SK-N-SH treated with all-trans-retinoic acid at 6 μM for 48 hours (cell line): ENCODE data around the gene TRIM47.
"Not testable (repeated sequence)": the region's sequence is repeated elsewhere in the genome, so short reads cannot be mapped to it uniquely, and the experiment has no call there.

Experiments used
- ATAC-seq: fragments of 200-7000 bp; cut with Tn5 transposase; 3 replicates; pipeline ENCODE4 v1.9.1; 2020; ENCODE audit warnings: mild to moderate bottlenecking, moderate library complexity
- ARNTL ChIP-seq: fragments of 450-650 bp; formaldehyde crosslinking; IDR thresholded peaks from 2 replicates; pipeline ENCODE4 v1.5.0; 2020; ENCODE audit warnings: low read depth, mild to moderate bottlenecking, moderate library complexity, borderline replicate concordance
- BACH2 ChIP-seq: fragments of 250-450 bp; sonication (Bioruptor Pico); IDR thresholded peaks from 2 replicates; pipeline ENCODE4 v1.9.0; 2021; ENCODE audit warnings: mild to moderate bottlenecking, borderline replicate concordance
- CSDC2 ChIP-seq: fragments of 250-450 bp; sonication (Bioruptor Pico); IDR thresholded peaks from 2 replicates; pipeline ENCODE4 v1.5.0; 2020; ENCODE audit warnings: mild to moderate bottlenecking, moderate library complexity
- ESRRG ChIP-seq: fragments of 250-450 bp; sonication (Bioruptor Pico); IDR thresholded peaks from 2 replicates; pipeline ENCODE4 v1.6.1; 2021; ENCODE audit warnings: mild to moderate bottlenecking
- GLIS3 ChIP-seq: fragments of 250-450 bp; sonication (Bioruptor Pico); IDR thresholded peaks from 2 replicates; pipeline ENCODE4 v1.5.0; 2020; ENCODE audit warnings: mild to moderate bottlenecking, moderate library complexity
- ISL1 ChIP-seq: fragments of 250-450 bp; sonication (Bioruptor Pico); IDR thresholded peaks from 2 replicates; pipeline ENCODE4 v2.1.2; 2022; ENCODE audit warnings: mild to moderate bottlenecking, moderate library complexity
- OSR1 ChIP-seq: fragments of 250-450 bp; sonication (Bioruptor Pico); IDR thresholded peaks from 2 replicates; pipeline ENCODE4 v1.8.0; 2022; ENCODE audit warnings: moderate library complexity, mild to moderate bottlenecking, inconsistent platforms
- SNAI2 ChIP-seq: fragments of 250-450 bp; sonication (Bioruptor Pico); IDR thresholded peaks from 2 replicates; pipeline ENCODE4 v1.5.0; 2020; ENCODE audit warnings: mild to moderate bottlenecking, moderate library complexity
- TCF4 ChIP-seq: fragments of 250-450 bp; sonication (Bioruptor Pico); IDR thresholded peaks from 2 replicates; pipeline ENCODE4 v1.8.0; 2021; ENCODE audit warnings: mild to moderate bottlenecking, moderate library complexity, borderline replicate concordance
- TOX ChIP-seq: fragments of 250-450 bp; sonication (Bioruptor Pico); IDR thresholded peaks from 2 replicates; pipeline ENCODE4 v1.8.0; 2021; ENCODE audit warnings: mild to moderate bottlenecking, moderate library complexity, borderline replicate concordance
- ZFP3 ChIP-seq: fragments of 250-450 bp; sonication (Bioruptor Pico); IDR thresholded peaks from 2 replicates; pipeline ENCODE4 v1.5.0; 2020; ENCODE audit warnings: mild to moderate bottlenecking, moderate library complexity
- ZFP30 ChIP-seq: fragments of 450-650 bp; formaldehyde crosslinking; IDR thresholded peaks from 2 replicates; pipeline ENCODE4 v1.5.0; 2022; ENCODE audit warnings: mild to moderate bottlenecking, moderate library complexity
- ZNF565 ChIP-seq: fragments of 450-650 bp; formaldehyde crosslinking; conservative IDR thresholded peaks from 2 replicates; pipeline ENCODE4 v1.5.0; 2020; ENCODE audit warnings: low read depth, mild to moderate bottlenecking, moderate library complexity
- ZNF70 ChIP-seq: fragments of 450-650 bp; formaldehyde crosslinking; IDR thresholded peaks from 2 replicates; pipeline ENCODE4 v1.5.0; 2020; ENCODE audit warnings: mild to moderate bottlenecking, moderate library complexity
- ZNF8 ChIP-seq: fragments of 450-650 bp; formaldehyde crosslinking; IDR thresholded peaks from 2 replicates; pipeline ENCODE4 v1.5.0; 2020; ENCODE audit warnings: mild to moderate bottlenecking, moderate library complexity
- TF ChIP-seq, protein P1 (sequence below): fragments of 250-450 bp; sonication (Bioruptor Pico); IDR thresholded peaks from 2 replicates; pipeline ENCODE4 v1.5.1; 2021; ENCODE audit warnings: mild to moderate bottlenecking, moderate library complexity
- TF ChIP-seq, protein P2 (sequence below): fragments of 250-450 bp; sonication (Bioruptor Pico); IDR thresholded peaks from 2 replicates; pipeline ENCODE4 v1.5.0; 2020; ENCODE audit warnings: mild to moderate bottlenecking, moderate library complexity
- TF ChIP-seq, protein P3 (sequence below): fragments of 250-450 bp; sonication (Bioruptor Pico); IDR thresholded peaks from 2 replicates; pipeline ENCODE4 v1.8.0; 2021; ENCODE audit warnings: low read depth, mild to moderate bottlenecking, moderate library complexity, borderline replicate concordance
- TF ChIP-seq, protein P4 (sequence below): fragments of 250-450 bp; sonication (Bioruptor Pico); IDR thresholded peaks from 2 replicates; pipeline ENCODE4 v1.5.1; 2020; ENCODE audit warnings: low read depth, mild to moderate bottlenecking, moderate library complexity
- TF ChIP-seq, protein P5 (sequence below): fragments of 250-450 bp; sonication (Bioruptor Pico); IDR thresholded peaks from 2 replicates; pipeline ENCODE4 v1.8.0; 2020; ENCODE audit warnings: mild to moderate bottlenecking, moderate library complexity, borderline replicate concordance

Gene TRIM47

DNA sequence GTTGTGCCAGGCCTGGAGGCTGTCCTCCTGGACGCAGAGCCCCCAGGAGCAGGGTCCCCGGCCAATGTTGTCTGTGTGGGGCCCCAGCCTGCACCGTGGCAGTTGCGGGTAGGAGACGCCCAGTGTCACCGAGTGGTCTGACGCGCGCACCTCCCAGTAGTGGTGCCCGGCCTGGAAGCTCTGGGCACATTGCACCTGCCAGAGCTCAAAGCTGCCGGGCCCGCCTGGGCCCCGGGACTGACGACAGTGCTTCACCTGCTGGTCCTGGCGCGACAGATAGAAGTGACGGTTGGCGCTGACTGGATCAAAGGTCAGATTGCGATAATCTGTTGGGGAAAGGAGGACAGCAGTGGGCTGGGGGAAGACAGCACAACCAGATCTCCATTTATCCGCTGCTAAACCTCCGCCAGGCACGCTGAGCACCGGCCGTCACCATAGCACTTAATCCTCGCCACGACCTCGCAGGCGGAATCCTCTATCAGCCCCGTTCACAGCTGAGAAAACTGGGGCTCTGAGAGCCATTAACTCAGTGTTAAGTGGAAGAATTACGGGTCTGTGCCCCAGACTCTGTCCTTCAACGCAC is 12.7 kb upstream of the TRIM47 start:
- TF ChIP-seq, protein P1, sequence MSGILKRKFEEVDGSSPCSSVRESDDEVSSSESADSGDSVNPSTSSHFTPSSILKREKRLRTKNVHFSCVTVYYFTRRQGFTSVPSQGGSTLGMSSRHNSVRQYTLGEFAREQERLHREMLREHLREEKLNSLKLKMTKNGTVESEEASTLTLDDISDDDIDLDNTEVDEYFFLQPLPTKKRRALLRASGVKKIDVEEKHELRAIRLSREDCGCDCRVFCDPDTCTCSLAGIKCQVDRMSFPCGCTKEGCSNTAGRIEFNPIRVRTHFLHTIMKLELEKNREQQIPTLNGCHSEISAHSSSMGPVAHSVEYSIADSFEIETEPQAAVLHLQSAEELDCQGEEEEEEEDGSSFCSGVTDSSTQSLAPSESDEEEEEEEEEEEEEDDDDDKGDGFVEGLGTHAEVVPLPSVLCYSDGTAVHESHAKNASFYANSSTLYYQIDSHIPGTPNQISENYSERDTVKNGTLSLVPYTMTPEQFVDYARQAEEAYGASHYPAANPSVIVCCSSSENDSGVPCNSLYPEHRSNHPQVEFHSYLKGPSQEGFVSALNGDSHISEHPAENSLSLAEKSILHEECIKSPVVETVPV (CRISPR knock-in tag), result no peak
- TF ChIP-seq SNAI2 (CRISPR knock-in tag), result no peak
- TF ChIP-seq GLIS3, result no peak
- no peak for TF ChIP-seq ISL1 (CRISPR knock-in tag)
- TF ChIP-seq ARNTL (CRISPR knock-in tag), result no peak
- no peak for TF ChIP-seq OSR1 (CRISPR knock-in tag)
- TF ChIP-seq, protein P2, sequence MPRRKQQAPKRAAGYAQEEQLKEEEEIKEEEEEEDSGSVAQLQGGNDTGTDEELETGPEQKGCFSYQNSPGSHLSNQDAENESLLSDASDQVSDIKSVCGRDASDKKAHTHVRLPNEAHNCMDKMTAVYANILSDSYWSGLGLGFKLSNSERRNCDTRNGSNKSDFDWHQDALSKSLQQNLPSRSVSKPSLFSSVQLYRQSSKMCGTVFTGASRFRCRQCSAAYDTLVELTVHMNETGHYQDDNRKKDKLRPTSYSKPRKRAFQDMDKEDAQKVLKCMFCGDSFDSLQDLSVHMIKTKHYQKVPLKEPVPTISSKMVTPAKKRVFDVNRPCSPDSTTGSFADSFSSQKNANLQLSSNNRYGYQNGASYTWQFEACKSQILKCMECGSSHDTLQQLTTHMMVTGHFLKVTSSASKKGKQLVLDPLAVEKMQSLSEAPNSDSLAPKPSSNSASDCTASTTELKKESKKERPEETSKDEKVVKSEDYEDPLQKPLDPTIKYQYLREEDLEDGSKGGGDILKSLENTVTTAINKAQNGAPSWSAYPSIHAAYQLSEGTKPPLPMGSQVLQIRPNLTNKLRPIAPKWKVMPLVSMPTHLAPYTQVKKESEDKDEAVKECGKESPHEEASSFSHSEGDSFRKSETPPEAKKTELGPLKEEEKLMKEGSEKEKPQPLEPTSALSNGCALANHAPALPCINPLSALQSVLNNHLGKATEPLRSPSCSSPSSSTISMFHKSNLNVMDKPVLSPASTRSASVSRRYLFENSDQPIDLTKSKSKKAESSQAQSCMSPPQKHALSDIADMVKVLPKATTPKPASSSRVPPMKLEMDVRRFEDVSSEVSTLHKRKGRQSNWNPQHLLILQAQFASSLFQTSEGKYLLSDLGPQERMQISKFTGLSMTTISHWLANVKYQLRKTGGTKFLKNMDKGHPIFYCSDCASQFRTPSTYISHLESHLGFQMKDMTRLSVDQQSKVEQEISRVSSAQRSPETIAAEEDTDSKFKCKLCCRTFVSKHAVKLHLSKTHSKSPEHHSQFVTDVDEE, result no peak
- ATAC-seq, result no peak

DNA sequence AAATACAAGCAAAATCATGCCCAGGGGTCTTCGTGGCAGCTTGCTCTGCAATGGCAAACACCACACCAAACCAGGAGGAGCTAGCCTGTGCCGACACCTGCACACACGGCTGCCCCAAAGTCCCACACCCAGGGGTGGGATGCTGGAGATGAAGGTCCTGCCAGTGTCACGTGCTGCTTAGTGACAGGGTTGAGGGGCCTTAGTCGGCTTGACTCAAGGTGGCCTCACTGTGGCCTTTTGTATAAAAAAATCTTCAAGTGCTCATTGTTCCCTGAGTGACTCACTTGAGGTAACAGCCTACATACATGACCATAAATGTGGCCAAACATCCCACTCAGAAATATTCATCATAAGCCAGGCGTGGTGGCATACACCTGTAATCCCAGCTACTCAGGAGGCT is 11.1 kb upstream of the TRIM47 start:
- TF ChIP-seq OSR1 (CRISPR knock-in tag) (no peak), ZNF70 (no peak), ARNTL (CRISPR knock-in tag) (no peak), GLIS3 (no peak), ZFP3 (CRISPR knock-in tag) (no peak), SNAI2 (CRISPR knock-in tag) (no peak), TOX (CRISPR knock-in tag) (no peak)
- no peak for ATAC-seq

DNA sequence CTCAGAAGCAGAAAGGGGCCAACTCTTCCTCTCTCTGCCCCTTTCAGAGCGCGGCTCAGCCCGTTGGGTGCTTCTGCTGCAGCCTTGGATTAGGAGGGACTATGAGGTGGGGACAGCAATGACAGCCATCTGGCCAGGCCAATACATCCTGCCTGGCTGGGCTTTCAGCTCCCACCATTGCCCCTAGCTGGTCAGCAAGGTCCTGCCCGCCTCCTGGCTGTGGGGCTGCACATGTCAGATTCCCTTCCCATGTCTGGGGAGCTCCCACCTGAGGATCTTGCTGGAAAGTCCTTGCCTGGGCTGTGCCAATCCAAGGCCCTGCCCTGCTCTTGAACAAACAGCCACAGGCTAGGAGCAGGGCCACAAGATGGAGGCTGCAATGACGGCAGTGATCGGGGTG is 10.1 kb upstream of the TRIM47 start:
- no peak for ATAC-seq

DNA sequence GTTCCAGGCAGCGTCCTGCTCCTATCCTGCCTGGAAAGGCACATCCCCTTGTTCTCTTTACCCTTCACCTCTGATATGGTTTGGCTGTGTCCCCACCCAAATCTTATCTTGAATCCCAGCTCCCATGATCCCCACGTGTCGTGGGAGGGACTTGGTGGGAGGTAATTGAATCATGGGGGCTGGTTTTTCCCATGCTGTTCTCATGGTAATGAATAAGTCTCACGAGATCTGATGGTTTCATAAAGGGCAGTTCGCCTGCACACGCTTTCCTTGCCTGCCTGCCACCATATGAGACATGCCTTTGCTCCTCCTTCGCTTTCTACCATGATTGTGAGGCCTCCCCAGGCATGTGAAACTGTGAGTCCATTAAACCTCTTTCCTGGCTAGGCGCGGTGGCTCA is 7.5 kb upstream of the TRIM47 start:
- not testable (repeated sequence) for ATAC-seq

More for the DNA sequence above, 10.1 kb upstream of the TRIM47 start:
- TF ChIP-seq, protein P1 (CRISPR knock-in tag), result no peak
- TF ChIP-seq TCF4, result no peak
- no peak for TF ChIP-seq OSR1 (CRISPR knock-in tag)
- no peak for TF ChIP-seq ZFP3 (CRISPR knock-in tag)
- TF ChIP-seq SNAI2 (CRISPR knock-in tag), result no peak
- TF ChIP-seq ZNF565 (CRISPR knock-in tag), result no peak
- no peak for TF ChIP-seq ZFP30 (CRISPR knock-in tag)
- TF ChIP-seq, protein P3, sequence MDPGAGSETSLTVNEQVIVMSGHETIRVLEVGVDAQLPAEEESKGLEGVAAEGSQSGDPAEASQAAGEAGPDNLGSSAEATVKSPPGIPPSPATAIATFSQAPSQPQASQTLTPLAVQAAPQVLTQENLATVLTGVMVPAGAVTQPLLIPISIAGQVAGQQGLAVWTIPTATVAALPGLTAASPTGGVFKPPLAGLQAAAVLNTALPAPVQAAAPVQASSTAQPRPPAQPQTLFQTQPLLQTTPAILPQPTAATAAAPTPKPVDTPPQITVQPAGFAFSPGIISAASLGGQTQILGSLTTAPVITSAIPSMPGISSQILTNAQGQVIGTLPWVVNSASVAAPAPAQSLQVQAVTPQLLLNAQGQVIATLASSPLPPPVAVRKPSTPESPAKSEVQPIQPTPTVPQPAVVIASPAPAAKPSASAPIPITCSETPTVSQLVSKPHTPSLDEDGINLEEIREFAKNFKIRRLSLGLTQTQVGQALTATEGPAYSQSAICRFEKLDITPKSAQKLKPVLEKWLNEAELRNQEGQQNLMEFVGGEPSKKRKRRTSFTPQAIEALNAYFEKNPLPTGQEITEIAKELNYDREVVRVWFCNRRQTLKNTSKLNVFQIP (CRISPR knock-in tag), result no peak
- TF ChIP-seq ZNF8 (CRISPR knock-in tag), result no peak
- TF ChIP-seq, protein P4, sequence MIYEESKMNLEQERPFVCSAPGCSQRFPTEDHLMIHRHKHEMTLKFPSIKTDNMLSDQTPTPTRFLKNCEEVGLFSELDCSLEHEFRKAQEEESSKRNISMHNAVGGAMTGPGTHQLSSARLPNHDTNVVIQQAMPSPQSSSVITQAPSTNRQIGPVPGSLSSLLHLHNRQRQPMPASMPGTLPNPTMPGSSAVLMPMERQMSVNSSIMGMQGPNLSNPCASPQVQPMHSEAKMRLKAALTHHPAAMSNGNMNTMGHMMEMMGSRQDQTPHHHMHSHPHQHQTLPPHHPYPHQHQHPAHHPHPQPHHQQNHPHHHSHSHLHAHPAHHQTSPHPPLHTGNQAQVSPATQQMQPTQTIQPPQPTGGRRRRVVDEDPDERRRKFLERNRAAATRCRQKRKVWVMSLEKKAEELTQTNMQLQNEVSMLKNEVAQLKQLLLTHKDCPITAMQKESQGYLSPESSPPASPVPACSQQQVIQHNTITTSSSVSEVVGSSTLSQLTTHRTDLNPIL (CRISPR knock-in tag), result no peak
- no peak for TF ChIP-seq CSDC2 (CRISPR knock-in tag)
- TF ChIP-seq, protein P5, sequence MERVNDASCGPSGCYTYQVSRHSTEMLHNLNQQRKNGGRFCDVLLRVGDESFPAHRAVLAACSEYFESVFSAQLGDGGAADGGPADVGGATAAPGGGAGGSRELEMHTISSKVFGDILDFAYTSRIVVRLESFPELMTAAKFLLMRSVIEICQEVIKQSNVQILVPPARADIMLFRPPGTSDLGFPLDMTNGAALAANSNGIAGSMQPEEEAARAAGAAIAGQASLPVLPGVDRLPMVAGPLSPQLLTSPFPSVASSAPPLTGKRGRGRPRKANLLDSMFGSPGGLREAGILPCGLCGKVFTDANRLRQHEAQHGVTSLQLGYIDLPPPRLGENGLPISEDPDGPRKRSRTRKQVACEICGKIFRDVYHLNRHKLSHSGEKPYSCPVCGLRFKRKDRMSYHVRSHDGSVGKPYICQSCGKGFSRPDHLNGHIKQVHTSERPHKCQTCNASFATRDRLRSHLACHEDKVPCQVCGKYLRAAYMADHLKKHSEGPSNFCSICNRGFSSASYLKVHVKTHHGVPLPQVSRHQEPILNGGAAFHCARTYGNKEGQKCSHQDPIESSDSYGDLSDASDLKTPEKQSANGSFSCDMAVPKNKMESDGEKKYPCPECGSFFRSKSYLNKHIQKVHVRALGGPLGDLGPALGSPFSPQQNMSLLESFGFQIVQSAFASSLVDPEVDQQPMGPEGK (CRISPR knock-in tag), result no peak
- TF ChIP-seq ESRRG, result no peak
- TF ChIP-seq ARNTL (CRISPR knock-in tag), result no peak
- TF ChIP-seq BACH2 (CRISPR knock-in tag), result no peak
